Heart right ventricle (tissue), 16 donors: ENCODE measurements around the gene ZNF629. TPM values are rescaled to one million over a fixed set of nuclear protein-coding genes. Genes with fewer than 3 reads are reported as not detected.

Experiments used
- ATAC-seq, 8 donors: fragments of 200-7000 bp; cut with Tn5 transposase; one replicate each; pipeline ENCODE4 v1.9.1; 2020; ENCODE audit warnings: mild to moderate bottlenecking in 8 of 8, moderate library complexity in 8 of 8, moderate number of reproducible peaks in 1 of 8
- DNase-seq, 2 donors: peaks; one replicate each; pipeline ENCODE4 v3.0.0-alpha.2; 2020
- H3K27ac ChIP-seq, 10 donors: fragments of 200-600 bp; sonication (generic) in 2 of 10; one replicate each; pipeline versions ENCODE4 v1.5.0 to v1.8.0; 2020 to 2022; ENCODE audit warnings: mild to moderate bottlenecking in 3 of 10
- H3K27me3 ChIP-seq, 7 donors: fragments of 200-600 bp; one replicate each; pipeline ENCODE4 v1.8.0; 2021 to 2022; ENCODE audit warnings: mild to moderate bottlenecking in 2 of 7
- H3K36me3 ChIP-seq, 9 donors: fragments of 200-600 bp; sonication (generic) in 1 of 9; one replicate each; pipeline versions ENCODE4 v1.5.0 to v1.8.0; 2020 to 2022; ENCODE audit warnings: mild to moderate bottlenecking in 2 of 9
- H3K4me1 ChIP-seq, 9 donors: fragments of 200-600 bp; sonication (generic) in 1 of 9; one replicate each; pipeline versions ENCODE4 v1.5.0 to v1.8.0; 2020 to 2022; ENCODE audit warnings: mild to moderate bottlenecking in 4 of 9
- H3K4me3 ChIP-seq, 10 donors: fragments of 200-600 bp; sonication (generic) in 2 of 10; one replicate each; pipeline versions ENCODE4 v1.5.0 to v1.8.0; 2020 to 2022; ENCODE audit warnings: mild to moderate bottlenecking in 7 of 10, moderate library complexity in 2 of 10
- H3K9me3 ChIP-seq, 11 donors: fragments of 200-600 bp in 10 of 11; sonication (generic) in 2 of 11; one replicate each; pipeline versions ENCODE4 v1.5.0 to v1.8.0; 2013 to 2022; ENCODE audit warnings: mild to moderate bottlenecking in 2 of 11, control low read depth in 1 of 11, moderate library complexity in 1 of 11
- WGBS, 2 donors: extraction: QIAGEN DNeasy Blood & Tissue Kit; methylation state at CpG; one replicate each; pipeline ENCODE4 v1.1.7; 2013; ENCODE audit warnings: inconsistent platforms in 1 of 2; 5-methylcytosine and 5-hydroxymethylcytosine counted together
- intact Hi-C, 10 donors: fragments of 100-400 bp; cut with DNase I; formaldehyde crosslinking; loops; one replicate each; pipeline versions ENCODE4 v1.11.1 to v1.14.2; 2022
- polyA plus RNA-seq, 2 donors: library from polyadenylated mRNA; stranded (reverse); fragments of 200-250 nt; gene quantifications; one replicate each; pipeline ENCODE4 v1.2.3, GENCODE V29; 2013
- total RNA-seq, 10 donors: library from RNA; stranded (reverse); fragmentation: NEBNext Ultra II Directional in 3 of 10; extraction: Animal tissue kit (Norgen Biotek cat#: 25700) in 3 of 10; gene quantifications; one replicate each; pipeline versions ENCODE4 v1.2.1 to v1.2.4, GENCODE V29; 2021 to 2023
- TF ChIP-seq, protein P1 (sequence below), 9 donors: fragments of 200-600 bp; sonication (generic) in 2 of 9; IDR thresholded peaks; one replicate each; pipeline versions ENCODE4 v1.5.0 to v1.8.0; 2021 to 2022; ENCODE audit warnings: antibody characterized with exemption in 9 of 9, mild to moderate bottlenecking in 5 of 9, moderate library complexity in 1 of 9
- donor health status: Arrhythmogenic right ventricular cardiomyopathy.
- donor health status: ischemic (EF 13 %, LVEDD 7.1; RV severe dilation, severe dysfunction).
- donor health status: healthy with polysubstance abuse.
- donor health status: DM: no; HTN: yes; CAD: no.
- donor health status: DM: no; HTN: no; CAD: no.
- donor health status: ischemic (EF 25% LVEDD 6.9; RV normal size, moderate dysfunction).
- donor health status: ischemic (EF 25% LVEDD 5.7; RV mildly dilated, moderate dysfunction).
- donor health status: healthy.
- donor health status: DM: yes; HTN: yes; CAD: no.
- donor health status: Ischemic cardiomyopathy.
- donor health status: ischemic (EF 35%, LVEDD 5.7; RV mildly dilated, moderate dysfunction).
- donor health status: nonischemic (EF 11% LVEDD 7.7; RV severe dilation, severe dysfunction).
- donor health status: DM: yes; HTN: yes; CAD: no.
- donor health status: PGD.
- donor health status: ischemic (EF 29% LVEDD 5.4; RV normal size, mild dysfunction).
- donor health status: nonischemic (EF 23%, LVEDD 6.1; RV moderate dilation, normal function).

ZNF629 gene
- total and polyA plus RNA-seq, 12 donors = 7.3 to 35.5 (median 26.2) TPM

DNA sequence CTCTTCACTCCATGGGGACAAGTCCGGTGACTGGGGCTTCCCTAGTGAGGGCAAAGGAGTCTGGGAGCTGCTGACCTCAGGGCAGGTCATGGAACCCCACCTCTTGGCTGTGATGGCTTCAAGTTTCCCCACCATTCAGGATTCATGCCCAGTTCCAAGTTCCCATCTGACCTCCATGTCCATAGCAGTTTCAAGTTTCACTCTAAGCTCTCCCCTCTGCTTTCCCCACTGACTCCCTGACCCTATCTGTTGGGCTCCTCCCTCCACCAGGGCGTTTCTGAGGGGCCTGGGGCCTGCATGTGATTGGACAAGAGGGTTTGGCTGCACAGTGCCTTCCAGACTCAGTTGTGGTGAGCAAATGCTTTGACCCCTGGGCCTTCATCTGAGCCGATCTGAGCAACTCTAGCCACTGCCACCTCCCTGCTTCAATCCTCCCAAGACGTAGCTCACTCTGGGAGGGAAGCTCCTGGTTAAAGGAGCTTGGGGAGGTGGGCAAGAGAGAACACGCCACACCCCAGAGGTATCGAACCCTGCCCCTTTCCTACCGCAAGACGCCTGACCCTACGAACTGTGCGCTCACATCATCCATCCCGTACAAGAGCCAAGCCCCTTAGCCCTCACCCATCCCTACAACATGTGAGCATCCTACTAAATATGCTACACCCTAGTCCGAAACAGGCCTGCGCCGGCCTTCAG is 8.3 kb downstream of the ZNF629 start:
- 84% methylated on average over 14 of the region's 14 CpGs for WGBS, 2 donors
- Histone ChIP-seq H3K36me3 (peaks cover 0 to 47% (median 22%) of the 10 kb centered on the region in 9 donors), H3K27me3 (no peaks in the 10 kb centered on the region), H3K4me1 (peaks cover 9 to 46% (median 30%) of the 10 kb centered on the region in 9 donors), H3K9me3 (no peaks in the 10 kb centered on the region), H3K4me3 (no peak overlapping the region), H3K27ac (peak overlapping the region in 2 of 10 donors; percentile 10 to 36)
- no peak for DNase-seq
- ATAC-seq = no peak
- TF ChIP-seq, protein P1, sequence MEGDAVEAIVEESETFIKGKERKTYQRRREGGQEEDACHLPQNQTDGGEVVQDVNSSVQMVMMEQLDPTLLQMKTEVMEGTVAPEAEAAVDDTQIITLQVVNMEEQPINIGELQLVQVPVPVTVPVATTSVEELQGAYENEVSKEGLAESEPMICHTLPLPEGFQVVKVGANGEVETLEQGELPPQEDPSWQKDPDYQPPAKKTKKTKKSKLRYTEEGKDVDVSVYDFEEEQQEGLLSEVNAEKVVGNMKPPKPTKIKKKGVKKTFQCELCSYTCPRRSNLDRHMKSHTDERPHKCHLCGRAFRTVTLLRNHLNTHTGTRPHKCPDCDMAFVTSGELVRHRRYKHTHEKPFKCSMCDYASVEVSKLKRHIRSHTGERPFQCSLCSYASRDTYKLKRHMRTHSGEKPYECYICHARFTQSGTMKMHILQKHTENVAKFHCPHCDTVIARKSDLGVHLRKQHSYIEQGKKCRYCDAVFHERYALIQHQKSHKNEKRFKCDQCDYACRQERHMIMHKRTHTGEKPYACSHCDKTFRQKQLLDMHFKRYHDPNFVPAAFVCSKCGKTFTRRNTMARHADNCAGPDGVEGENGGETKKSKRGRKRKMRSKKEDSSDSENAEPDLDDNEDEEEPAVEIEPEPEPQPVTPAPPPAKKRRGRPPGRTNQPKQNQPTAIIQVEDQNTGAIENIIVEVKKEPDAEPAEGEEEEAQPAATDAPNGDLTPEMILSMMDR (IDR thresholded peaks at IDR 0.05) = no peak
- intact Hi-C loops = loop anchor here in 1 of 10 donors (5.0 kb wide), 1 partner anchor 34 kb away; no protein-coding TSS in a partner anchor

DNA sequence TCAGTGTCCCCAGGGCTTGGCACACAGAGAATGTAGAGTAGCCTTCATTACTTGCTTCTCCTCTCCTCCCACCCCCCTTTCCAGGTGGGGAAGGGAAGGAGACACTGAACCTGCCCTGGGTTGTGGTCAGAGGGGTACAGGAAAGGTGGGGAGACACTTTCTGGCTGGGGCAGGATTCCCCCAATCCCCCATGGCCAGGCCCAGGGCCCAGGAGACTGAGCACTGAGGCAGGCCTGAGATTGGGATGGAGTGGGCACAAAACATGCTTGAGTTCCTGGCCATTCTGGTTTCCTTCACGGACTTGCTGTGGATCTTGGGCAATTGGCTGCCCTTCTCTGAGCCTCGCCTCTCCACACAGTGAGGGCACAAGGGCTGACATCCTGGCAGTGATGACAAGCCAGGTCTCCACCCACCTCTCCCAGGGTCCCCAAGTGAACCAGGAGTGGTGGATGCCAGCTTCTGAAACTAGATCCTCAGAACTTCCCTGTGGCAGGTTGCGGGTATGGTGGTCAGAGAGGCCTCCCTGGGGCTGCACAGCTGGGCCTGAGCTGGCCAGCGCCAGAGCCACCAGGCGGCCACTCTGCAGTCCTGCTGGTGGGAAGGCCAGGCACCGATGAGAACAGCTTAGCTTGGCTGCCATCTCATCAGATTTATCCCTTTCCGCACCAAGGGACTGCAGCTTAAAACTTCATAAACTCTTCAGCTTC is 9.3 kb downstream of the ZNF629 start:
- intact Hi-C loops = loop anchor here in 1 of 10 donors (5.0 kb wide), 1 partner anchor 35 kb away; no protein-coding TSS in a partner anchor
- Histone ChIP-seq H3K4me1 (peaks cover 9 to 46% (median 30%) of the 10 kb centered on the region in 9 donors), H3K27ac (peak overlapping the region in 4 of 10 donors; percentile 10 to 97 (median 66)), H3K27me3 (no peaks in the 10 kb centered on the region), H3K9me3 (no peaks in the 10 kb centered on the region), H3K4me3 (no peak overlapping the region), H3K36me3 (peaks cover 0 to 47% (median 20%) of the 10 kb centered on the region in 9 donors)
- ATAC-seq = no peak
- TF ChIP-seq, protein P1 (IDR thresholded peaks at IDR 0.05) = no peak
- 83 to 85% methylated on average over 7 of the region's 7 CpGs for WGBS, 2 donors
- no peak for DNase-seq

GRCh38 chr16:30775392-30776188 is 11.4 kb downstream of the ZNF629 start:
- TF ChIP-seq, protein P1 (IDR thresholded peaks at IDR 0.05) = no peak
- intact Hi-C loops = loop anchor here in 1 of 10 donors (5.0 kb wide), 1 partner anchor 37 kb away; no protein-coding TSS in a partner anchor
- H3K4me1 ChIP-seq = peaks cover 9 to 46% (median 30%) of the 10 kb centered on the region in 9 donors
- no peaks in the 10 kb centered on the region for H3K9me3 ChIP-seq
- peak; percentile 84 to 89 for DNase-seq
- H3K27ac ChIP-seq = peak overlapping the region; percentile 83 to 97 (median 93)
- peak; percentile 82 to 92 (median 90) for ATAC-seq
- H3K27me3 ChIP-seq = no peaks in the 10 kb centered on the region
- H3K4me3 ChIP-seq = peak overlapping the region; percentile 52 to 86 (median 78)
- 0 to 1% methylated on average over 81 of the region's 81 CpGs for WGBS, 2 donors
- H3K36me3 ChIP-seq = peaks cover 0 to 47% (median 33%) of the 10 kb centered on the region in 9 donors

GRCh38 chr16:30775131-30775391 is 11.9 kb downstream of the ZNF629 start:
- no peak for ATAC-seq
- Histone ChIP-seq H3K27ac (peak overlapping the region; percentile 83 to 97 (median 93)), H3K4me1 (peaks cover 9 to 46% (median 30%) of the 10 kb centered on the region in 9 donors), H3K9me3 (no peaks in the 10 kb centered on the region), H3K27me3 (no peaks in the 10 kb centered on the region), H3K4me3 (peak overlapping the region; percentile 52 to 86 (median 78)), H3K36me3 (peaks cover 0 to 51% (median 39%) of the 10 kb centered on the region in 9 donors)
- intact Hi-C loops = loop anchor here in 1 of 10 donors (5.0 kb wide), 1 partner anchor 37 kb away; no protein-coding TSS in a partner anchor
- no peak for DNase-seq
- 5 to 10% methylated on average over 15 of the region's 15 CpGs for WGBS, 2 donors
- TF ChIP-seq, protein P1 (IDR thresholded peaks at IDR 0.05) = no peak
